Breast epithelium (tissue), 3 donors: Measurements from ENCODE around the gene SNX5.

Source experiments
- CTCF ChIP-seq, 3 donors: fragments of 450-650 bp; IDR thresholded peaks; one replicate each; pipeline ENCODE4 v1.5.1; 2016 to 2017; ENCODE audit warnings: antibody characterized with exemption in 3 of 3, mild to moderate bottlenecking in 3 of 3, moderate library complexity in 3 of 3
- POLR2A ChIP-seq: fragments of 450-650 bp; IDR thresholded peaks from one replicate; pipeline ENCODE4 v1.6.1; 2016; ENCODE audit warnings: antibody characterized with exemption, mild to moderate bottlenecking, moderate library complexity
- POLR2AphosphoS5 ChIP-seq, 3 donors: sonication (generic); formaldehyde crosslinking; IDR thresholded peaks; one replicate each; pipeline ENCODE4 v1.6.1; 2017; ENCODE audit warnings: antibody characterized with exemption in 3 of 3

- no peak for TF ChIP-seq POLR2AphosphoS5 (IDR thresholded peaks at IDR 0.05)
- no peak for TF ChIP-seq POLR2A
- TF ChIP-seq CTCF (IDR thresholded peaks at IDR 0.05), result no peak
These were observed 17.3 kb downstream of the SNX5 start for GRCh38 chr20:17951323-17951722.
